GM18517 (cell line): ENCODE results near the gene DNAI2.

ENCODE experiments used
- ATAC-seq: cut with Tn5 transposase; IDR thresholded peaks from one replicate; pipeline ENCODE4 v1.9.1; 2021; ENCODE audit warnings: mild to moderate bottlenecking, moderate library complexity; ENCODE audit not compliant: unreplicated experiment

The DNAI2 gene

DNA sequence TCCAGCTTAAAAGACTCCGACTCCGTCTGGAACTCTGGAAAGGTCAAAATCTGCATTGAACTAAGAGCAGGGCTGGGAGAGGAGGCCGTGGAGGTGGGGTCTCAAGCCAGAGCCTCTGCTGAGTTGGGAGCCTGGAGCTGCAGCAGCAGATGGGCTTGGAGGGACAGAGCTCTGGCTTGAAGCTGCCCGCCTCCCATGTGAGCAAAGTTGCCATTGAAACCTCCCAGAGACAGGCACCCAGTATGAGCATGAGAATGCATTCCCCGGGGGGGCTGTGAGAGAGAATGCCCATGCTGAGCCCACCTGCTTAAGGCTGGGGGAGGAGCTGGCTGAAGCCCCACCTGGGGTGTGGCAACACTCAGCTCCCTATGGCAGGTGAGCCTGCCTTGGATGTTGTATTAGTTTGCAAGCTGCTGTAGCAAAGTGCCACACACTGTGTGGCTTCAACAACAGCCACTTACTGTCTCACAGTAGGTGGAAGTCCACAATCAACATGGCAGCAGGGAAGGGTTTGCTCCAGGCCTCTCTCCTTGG is 61.6 kb downstream of the DNAI2 start:
- no peak for ATAC-seq

DNA sequence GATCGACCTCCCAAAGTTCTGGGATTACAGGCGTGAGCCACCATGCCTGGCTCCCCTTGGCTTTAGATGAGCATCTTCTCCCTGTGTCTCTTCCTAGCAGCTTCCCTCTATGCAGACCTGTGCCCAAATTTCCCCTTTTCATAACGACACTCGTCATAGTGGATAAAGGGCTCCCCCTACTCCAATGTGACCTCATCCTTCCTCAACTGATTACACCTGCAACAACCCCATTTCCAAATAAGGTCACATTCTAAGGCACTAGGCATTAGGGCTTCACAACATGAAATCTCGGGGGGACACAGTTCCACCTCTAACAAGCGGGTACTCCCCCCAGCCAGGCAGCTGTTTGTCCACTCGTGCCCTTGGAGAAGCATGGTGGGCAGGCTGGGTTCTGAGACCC is 62.3 kb downstream of the DNAI2 start:
- ATAC-seq = no peak

DNA sequence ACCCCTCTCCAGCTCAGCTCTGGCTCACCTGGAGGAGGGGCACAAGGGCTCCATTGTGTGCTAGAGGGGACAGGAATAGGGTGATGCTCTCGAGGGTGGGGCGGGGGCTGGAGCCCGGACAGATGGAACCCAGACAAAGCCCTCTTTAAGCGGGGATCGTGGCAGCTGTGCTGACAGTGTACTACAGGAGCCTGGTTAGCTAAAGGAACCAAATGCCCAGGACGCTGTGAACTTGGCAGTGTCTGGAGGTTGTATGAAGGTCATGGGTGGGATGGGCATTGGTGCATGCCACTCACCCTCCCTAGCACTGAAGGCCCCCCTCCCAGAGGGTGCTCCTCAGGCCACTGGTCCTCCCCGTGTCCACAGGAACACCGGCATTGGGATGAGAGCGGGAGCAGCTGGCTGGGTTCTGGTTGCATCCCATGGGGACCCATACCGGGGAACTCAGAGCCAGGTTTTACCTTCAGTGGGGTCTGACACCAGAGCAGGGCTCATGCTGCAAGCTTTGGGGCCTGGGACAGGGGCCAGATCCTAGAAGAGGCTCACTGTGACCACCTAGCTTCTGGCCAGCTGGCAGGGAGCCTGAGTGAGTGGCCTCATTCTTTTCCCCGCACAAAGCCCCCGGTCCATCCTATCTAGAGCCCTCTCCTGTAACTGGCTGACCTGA is 63.9 kb downstream of the DNAI2 start:
- no peak for ATAC-seq

DNA sequence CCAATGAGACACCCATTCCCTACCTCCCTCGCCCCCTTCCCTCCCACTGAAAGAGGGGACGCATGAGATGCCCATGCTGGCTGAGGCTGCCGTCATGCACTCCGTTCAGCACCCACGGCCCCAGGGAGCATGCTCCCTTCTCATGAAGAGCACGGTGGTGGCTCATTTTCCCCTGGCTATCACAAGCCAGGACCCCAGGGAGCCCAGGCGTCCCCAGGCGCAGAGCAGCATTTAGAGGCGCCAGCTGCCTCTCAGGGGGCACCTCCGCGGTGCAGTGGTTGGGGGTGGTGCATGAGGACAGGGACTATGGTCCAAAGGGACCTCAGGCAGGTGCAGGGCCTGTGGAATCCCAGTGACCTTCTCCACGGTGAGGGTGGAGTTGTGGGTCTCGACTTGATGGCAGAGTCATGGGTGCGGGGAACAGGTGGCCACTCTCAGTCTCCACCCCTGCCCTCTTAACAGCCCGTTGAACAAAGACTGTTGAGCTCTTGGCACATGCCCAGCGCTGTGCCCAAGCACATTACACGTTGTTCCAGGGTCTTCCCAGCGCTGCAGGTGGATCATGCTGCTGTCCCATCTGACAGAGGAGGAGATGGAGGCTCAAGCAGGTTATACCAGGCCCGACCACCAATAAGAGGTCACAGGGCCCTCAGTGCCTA is 65.6 kb downstream of the DNAI2 start:
- ATAC-seq = no peak

DNA sequence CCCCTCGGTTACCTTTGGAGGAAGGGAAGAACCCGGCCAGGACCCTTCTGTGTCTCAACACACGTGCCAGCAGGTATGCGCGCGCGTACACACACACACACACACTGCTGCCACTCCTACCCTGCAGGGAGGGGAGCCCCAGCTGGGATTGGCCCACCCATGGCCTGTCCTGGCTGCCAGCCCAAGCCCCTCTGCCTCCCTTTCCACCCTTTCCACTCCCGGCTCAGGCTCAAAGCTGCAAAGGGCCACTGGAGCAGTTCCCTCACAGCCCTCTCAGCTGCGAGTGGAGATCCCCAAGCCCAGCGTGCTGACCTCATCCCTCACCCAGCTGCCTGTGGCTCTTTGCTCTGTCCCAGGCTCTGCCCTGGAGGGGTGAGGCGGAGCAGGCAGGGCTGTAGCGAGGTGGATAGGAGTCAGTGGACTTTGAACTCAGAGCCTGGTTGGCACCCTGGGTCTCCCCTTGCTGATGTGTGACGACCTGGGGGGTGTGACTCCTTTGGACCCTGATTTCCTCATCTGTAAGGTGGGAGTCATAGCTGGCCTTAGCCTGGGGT is 66.5 kb downstream of the DNAI2 start:
- no peak for ATAC-seq

GRCh38 chr17:74342224-74342623 is 68.2 kb downstream of the DNAI2 start:
- ATAC-seq = no peak

DNA sequence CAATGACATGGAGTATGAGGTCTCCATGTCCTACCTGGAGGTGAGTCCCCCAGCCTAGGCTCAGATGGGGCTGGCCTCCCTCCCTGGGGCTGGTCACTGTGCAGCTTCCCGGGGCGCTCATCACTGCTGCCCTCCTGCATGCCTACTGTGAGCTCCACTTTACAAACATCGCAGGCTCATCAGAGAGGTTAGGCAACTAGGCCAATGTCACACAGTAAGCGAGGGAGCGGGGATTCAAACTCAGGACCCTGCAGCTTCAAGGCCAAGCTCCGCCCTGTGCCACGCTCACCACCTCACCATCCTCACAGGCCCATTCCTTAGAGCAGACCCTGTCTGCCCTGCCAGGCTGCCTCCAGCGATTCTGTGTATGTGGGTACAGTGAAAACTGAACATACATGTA is 69.1 kb downstream of the DNAI2 start:
- no peak for ATAC-seq

- ATAC-seq = no peak
Observed at GRCh38 chr17:74343526-74344284, 69.7 kb downstream of the DNAI2 start.

- no peak for ATAC-seq
Observed at GRCh38 chr17:74344658-74345057, 70.6 kb downstream of the DNAI2 start.

- ATAC-seq = no peak
Observed at GRCh38 chr17:74345433-74346241, 71.6 kb downstream of the DNAI2 start.

- no peak for ATAC-seq
Observed at GRCh38 chr17:74347646-74348045, 73.6 kb downstream of the DNAI2 start.

DNA sequence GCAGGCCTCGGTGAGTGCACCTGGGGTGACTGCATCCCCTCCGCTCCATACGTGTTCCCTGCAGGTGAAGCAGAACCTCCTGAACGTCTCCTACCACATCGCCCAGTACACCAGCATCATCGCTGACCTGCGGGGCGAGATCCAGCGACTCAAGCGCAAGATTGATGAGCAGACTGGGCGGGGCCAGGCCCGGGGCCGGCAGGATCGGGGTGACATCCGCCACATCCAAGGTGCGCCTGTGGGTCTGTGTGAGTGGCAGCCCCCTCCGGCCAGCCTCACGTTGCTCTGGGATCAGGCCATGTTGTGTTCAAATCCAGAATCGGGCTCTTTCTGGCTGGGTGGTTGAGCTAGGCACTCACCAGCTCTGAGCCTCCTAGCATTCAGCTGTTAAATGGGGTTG is 75.1 kb downstream of the DNAI2 start:
- no peak for ATAC-seq

DNA sequence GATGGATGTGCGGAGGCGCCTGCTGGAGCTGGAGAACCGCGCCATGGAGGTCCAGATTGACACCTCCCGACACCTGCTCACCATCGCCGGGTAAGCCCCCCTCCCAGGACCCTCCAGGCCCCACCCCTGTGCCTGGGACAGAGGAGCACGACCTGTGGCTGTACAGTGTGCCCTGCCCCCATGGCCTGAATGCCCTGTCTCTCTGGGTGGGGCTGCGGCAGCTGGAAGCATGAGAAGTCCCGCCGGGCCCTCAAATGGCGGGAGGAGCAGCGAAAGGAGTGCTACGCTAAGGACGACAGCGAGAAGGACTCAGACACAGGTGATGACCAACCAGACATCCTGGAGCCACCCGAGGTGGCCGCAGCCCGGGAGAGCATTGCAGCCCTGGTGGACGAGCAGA is 76.5 kb downstream of the DNAI2 start:
- ATAC-seq = no peak

DNA sequence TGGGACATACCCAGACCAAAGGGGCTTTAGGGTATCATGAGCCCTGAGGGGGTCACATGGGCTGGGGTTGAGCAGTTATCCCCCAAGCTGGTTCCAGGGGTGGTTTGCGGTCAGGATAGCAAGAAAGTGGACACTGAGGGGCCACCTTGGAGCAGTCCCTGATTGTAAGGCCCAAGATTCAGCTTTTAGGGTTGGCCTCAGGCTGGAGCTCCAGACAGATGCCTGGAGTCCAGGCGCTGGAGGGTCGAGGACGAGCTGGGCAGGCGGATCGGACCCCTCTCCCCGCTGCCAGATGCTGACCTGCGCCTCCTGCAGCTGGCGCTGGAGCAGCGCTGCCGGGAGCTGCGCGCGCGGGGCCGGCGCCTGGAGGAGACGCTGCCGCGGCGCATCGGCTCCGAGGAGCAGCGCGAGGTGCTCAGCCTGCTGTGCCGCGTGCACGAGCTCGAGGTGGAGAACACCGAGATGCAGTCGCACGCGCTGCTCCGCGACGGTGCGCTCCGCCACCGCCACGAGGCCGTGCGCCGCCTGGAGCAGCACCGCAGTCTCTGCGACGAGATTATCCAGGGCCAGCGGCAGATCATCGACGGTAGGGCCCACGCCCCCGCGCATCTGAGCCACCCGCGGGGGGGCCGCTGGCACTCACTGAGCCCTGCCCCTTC is 77.6 kb downstream of the DNAI2 start:
- no peak for ATAC-seq

DNA sequence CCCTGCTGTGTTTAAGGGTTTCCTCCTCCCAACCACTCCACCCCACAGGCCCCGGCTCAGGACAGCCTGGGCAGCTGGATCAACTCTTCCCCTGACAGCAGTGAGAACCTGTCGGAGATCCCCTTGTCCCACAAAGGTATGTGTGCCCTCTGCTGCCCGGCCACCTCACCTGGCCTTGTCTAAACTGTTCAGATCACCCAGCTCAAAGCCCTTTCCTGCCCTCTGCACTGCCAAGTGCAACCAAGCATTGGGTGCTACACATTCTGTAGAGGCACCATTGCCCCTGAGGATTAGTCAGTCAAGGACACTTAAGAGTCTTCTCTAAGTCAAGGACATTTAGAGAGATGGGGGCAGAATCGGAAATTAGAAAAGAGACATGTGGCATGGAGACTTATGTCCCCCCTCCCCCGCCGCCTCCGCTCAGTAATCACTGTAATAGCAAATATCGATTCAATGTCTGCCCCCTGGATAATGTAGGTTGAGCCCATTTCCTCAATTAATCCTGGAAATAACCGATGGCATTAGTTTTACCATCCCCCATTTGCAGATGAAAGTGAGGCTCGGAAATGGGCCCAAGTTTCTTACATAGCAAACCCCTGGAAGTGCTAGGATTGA is 79.5 kb downstream of the DNAI2 start:
- no peak for ATAC-seq

- ATAC-seq = no peak
Observed at GRCh38 chr17:74354123-74354522, 80.1 kb downstream of the DNAI2 start.

GRCh38 chr17:74354561-74354960 is 80.5 kb downstream of the DNAI2 start:
- no peak for ATAC-seq

GRCh38 chr17:74355065-74355464 is 81.0 kb downstream of the DNAI2 start:
- no peak for ATAC-seq

DNA sequence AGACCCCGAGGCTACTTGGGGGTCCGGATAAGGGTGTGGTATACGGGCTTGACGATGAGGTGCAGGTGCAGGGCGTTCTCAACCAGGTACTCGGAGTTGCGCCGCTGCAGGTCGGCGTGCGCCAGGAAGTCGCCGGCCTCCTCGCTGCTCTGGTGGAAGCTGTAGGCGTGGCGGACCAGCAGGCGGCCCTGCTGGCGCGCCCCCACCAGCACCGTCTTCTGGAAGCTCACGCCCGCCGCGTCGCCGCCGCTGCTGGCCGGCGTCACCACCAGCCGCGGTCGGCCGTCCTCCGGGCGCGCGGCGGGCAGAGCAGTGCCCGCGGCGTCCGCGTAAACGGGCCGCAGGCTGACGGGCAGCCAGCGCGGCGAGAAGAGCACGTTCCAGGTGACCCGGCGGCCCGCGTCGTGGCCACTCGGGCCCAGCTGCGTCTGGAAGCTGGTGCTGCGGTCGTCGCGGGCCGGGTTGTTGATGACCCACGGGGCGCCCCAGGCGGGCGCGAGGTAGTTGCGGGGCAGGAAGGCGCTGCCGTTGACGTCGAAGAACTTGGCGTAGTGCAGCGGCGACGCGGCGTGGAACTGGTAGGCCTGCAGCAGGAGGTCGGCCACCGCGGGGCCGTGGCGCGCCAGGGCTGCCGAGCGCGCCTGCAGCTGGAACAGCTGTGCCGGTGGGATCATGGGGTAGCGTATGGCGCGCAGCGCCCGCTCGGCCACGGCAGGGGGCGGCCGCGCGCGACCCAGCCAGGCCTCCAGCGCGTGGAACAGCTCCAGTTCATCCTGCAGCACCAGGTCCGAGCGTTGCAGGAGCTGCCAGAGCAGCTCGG is 82.8 kb downstream of the DNAI2 start:
- no peak for ATAC-seq
